ENCODE measurements around the gene IGF2R.

DNA sequence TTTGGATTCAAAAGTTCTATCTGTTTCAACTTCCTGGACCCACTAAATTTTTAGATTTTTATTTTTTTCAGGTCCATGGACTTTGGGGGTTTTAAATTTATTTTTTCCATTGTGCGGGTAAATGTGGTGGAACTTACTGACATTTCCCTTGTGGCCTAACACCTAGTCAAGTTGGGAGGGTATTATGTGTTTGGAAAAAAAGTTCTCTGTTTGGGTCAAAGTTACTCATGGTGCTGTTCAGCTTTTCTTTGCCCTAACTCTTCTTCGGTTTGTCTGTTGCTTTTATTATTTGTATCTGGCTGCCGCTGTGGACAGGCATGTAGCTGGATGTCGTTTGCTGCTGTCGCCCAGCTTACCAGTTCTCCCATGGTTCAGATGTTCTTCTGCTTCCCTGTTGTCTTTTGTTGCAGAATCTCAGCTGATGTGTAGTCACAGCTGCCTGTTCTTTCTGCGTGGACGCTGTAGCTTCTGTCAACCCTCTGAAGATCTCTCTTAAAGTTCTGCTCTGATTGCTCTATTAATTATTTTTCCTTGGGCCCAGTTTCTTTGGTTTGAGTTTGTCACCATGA is 7.9 kb downstream of the IGF2R start:
- TF ChIP-seq EZH2 (IDR thresholded peaks at IDR 0.05; ENCODE audit: low read length, unreplicated experiment) (no peak), EZH2phosphoT487 (IDR thresholded peaks at IDR 0.05; ENCODE audit: borderline replicate concordance, low read length) (no peak)
- TF ChIP-seq, protein P1, sequence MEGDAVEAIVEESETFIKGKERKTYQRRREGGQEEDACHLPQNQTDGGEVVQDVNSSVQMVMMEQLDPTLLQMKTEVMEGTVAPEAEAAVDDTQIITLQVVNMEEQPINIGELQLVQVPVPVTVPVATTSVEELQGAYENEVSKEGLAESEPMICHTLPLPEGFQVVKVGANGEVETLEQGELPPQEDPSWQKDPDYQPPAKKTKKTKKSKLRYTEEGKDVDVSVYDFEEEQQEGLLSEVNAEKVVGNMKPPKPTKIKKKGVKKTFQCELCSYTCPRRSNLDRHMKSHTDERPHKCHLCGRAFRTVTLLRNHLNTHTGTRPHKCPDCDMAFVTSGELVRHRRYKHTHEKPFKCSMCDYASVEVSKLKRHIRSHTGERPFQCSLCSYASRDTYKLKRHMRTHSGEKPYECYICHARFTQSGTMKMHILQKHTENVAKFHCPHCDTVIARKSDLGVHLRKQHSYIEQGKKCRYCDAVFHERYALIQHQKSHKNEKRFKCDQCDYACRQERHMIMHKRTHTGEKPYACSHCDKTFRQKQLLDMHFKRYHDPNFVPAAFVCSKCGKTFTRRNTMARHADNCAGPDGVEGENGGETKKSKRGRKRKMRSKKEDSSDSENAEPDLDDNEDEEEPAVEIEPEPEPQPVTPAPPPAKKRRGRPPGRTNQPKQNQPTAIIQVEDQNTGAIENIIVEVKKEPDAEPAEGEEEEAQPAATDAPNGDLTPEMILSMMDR (conservative IDR thresholded peaks at IDR 0.05; ENCODE audit: low read depth, low read length), result no peak
